Natural killer cell (primary cell): ENCODE data around the gene GALNT9. TPM values are rescaled to one million over a fixed set of nuclear protein-coding genes. Genes with fewer than 3 reads are reported as not detected.
"Not testable (repeated sequence)": the region's sequence is repeated elsewhere in the genome, so short reads cannot be mapped to it uniquely, and the experiment has no call there.

Experiments used
- ATAC-seq, 3 donors: fragments of 150-1000 bp in 2 of 3; fragments of 200-7000 bp in 1 of 3; cut with Tn5 transposase; 1 replicate in 1 of 3; 2 replicates in 2 of 3; pipeline ENCODE4 v1.10.0; 2021; ENCODE audit warnings: mild to moderate bottlenecking in 2 of 3, moderate library complexity in 2 of 3
- DNase-seq, 2 donors: peaks; one replicate each; pipeline versions ENCODE4 v3.0.0 to v3.0.0-alpha.2; 2013 to 2021; ENCODE audit warnings: mixed read lengths in 1 of 2
- H3K27ac ChIP-seq: one replicate; pipeline ENCODE4 v1.5.1; 2013; ENCODE audit warnings: mild to moderate bottlenecking, low read length
- H3K27me3 ChIP-seq: one replicate; pipeline ENCODE4 v1.6.1; 2013; ENCODE audit warnings: low read length; ENCODE audit not compliant: control insufficient read depth, insufficient read depth
- H3K36me3 ChIP-seq: one replicate; pipeline ENCODE4 v1.6.1; 2013; ENCODE audit warnings: low read length; ENCODE audit not compliant: control insufficient read depth, insufficient read depth
- H3K4me1 ChIP-seq: one replicate; pipeline ENCODE4 v1.6.1; 2013; ENCODE audit warnings: low read length; ENCODE audit not compliant: control insufficient read depth, insufficient read depth
- H3K4me3 ChIP-seq: one replicate; pipeline ENCODE4 v1.5.1; 2013; ENCODE audit warnings: low read length
- H3K9me3 ChIP-seq: one replicate; pipeline ENCODE4 v1.6.1; 2013; ENCODE audit warnings: low read length; ENCODE audit not compliant: control insufficient read depth, insufficient read depth
- H3K27ac Mint-ChIP-seq, 2 donors: one replicate each; pipeline ENCODE4 v1.8.0; 2022; ENCODE audit warnings: mild to moderate bottlenecking in 2 of 2, mixed read lengths in 2 of 2, moderate library complexity in 1 of 2
- H3K27me3 Mint-ChIP-seq, 2 donors: one replicate each; pipeline ENCODE4 v1.8.0; 2022; ENCODE audit warnings: low read depth in 2 of 2, mixed read lengths in 2 of 2
- H3K36me3 Mint-ChIP-seq: one replicate; pipeline ENCODE4 v1.8.0; 2022; ENCODE audit warnings: mixed read lengths
- H3K4me1 Mint-ChIP-seq, 2 donors: one replicate each; pipeline ENCODE4 v1.8.0; 2022; ENCODE audit warnings: mixed read lengths in 2 of 2
- H3K4me3 Mint-ChIP-seq: one replicate; pipeline ENCODE4 v1.8.0; 2022; ENCODE audit warnings: mild to moderate bottlenecking, moderate library complexity, mixed read lengths
- H3K9me3 Mint-ChIP-seq, 2 donors: one replicate each; pipeline ENCODE4 v1.8.0; 2022; ENCODE audit warnings: mixed read lengths in 2 of 2
- WGBS: methylation state at CpG from one replicate; pipeline ENCODE4 v1.1.7; 2013; ENCODE audit warnings: missing lambda C conversion rate; ENCODE audit not compliant: insufficient coverage; 5-methylcytosine and 5-hydroxymethylcytosine counted together
- intact Hi-C: fragments of 100-400 bp; cut with micrococcal nuclease; formaldehyde crosslinking; loops from one replicate; pipeline ENCODE4 v1.14.2; 2022
- total RNA-seq, 4 donors: library from RNA; stranded (reverse); fragments of 120-200 nt in 1 of 4; gene quantifications; one replicate each; pipeline versions ENCODE4 v1.2.3 to v1.2.4, GENCODE V29; 2013 to 2022
- TF ChIP-seq, protein P1 (sequence below): fragments of 200-600 bp; IDR thresholded peaks from one replicate; pipeline ENCODE4 v1.8.0; 2022; ENCODE audit warnings: antibody characterized with exemption

Gene GALNT9
- total RNA-seq, 3 donors from 2014 or later (not counting 1 experiment from before 2014, with no cell fraction given): not detected

DNA sequence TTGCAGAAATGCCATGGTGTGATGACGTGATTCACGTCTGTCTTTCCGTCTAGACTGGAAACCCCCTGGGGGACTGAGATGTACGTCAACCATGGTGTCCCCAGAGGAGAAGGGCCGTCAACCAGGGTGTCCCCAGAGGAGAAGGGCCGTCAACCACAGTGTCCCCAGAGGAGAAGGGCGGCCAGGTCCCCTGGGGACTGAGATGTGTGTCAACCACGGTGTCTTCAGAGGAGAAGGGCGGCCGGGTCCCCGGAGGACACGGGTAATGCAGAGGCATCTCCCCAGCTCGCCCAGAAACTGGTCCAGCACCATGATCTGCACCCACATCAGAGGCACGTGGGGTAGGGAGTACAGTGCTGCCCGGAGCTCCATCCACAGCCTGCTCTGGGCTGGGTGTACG lies 30.6 kb upstream of the GALNT9 start:
- no peak overlapping the region for H3K27ac ChIP-seq
- H3K9me3 Mint-ChIP-seq: no peaks in the 10 kb centered on the region
- H3K4me3 Mint-ChIP-seq: no peak overlapping the region
- intact Hi-C loops: no loop called here
- no peaks in the 10 kb centered on the region for H3K4me1 Mint-ChIP-seq
- TF ChIP-seq, protein P1, sequence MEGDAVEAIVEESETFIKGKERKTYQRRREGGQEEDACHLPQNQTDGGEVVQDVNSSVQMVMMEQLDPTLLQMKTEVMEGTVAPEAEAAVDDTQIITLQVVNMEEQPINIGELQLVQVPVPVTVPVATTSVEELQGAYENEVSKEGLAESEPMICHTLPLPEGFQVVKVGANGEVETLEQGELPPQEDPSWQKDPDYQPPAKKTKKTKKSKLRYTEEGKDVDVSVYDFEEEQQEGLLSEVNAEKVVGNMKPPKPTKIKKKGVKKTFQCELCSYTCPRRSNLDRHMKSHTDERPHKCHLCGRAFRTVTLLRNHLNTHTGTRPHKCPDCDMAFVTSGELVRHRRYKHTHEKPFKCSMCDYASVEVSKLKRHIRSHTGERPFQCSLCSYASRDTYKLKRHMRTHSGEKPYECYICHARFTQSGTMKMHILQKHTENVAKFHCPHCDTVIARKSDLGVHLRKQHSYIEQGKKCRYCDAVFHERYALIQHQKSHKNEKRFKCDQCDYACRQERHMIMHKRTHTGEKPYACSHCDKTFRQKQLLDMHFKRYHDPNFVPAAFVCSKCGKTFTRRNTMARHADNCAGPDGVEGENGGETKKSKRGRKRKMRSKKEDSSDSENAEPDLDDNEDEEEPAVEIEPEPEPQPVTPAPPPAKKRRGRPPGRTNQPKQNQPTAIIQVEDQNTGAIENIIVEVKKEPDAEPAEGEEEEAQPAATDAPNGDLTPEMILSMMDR: no peak
- no peak overlapping the region for H3K27ac Mint-ChIP-seq
- no peaks in the 10 kb centered on the region for H3K9me3 ChIP-seq
- no peaks in the 10 kb centered on the region for H3K4me1 ChIP-seq
- no peaks in the 10 kb centered on the region for H3K27me3 ChIP-seq
- H3K4me3 ChIP-seq: no peak overlapping the region
- H3K27me3 Mint-ChIP-seq: no peaks in the 10 kb centered on the region
- no peaks in the 10 kb centered on the region for H3K36me3 Mint-ChIP-seq
- no peak for ATAC-seq
- no peaks in the 10 kb centered on the region for H3K36me3 ChIP-seq
- no peak for DNase-seq
- 88% methylated on average over 16 of the region's 16 CpGs for WGBS

DNA sequence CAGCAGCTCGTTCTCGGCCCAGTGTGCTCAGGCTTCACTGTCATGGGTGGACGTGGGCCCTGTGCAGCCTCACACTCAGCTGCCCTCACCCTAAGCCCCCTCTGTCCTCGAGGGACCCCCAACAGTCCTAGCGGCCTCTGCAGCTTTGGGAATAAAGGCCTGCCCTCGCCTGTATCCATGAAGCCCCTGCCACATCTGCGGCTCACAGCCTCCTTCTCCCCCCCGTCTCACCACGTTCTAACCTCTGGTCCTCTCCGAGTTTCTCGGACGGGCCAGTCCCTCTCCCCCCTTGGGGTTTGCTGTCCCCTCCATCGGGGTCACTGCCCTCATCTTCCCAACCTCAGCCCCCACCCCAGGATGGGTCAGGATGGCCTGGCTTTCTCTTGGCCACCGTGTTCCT lies 30.2 kb upstream of the GALNT9 start:
- Mint-ChIP-seq H3K27me3 (no peaks in the 10 kb centered on the region), H3K27ac (no peak overlapping the region), H3K4me3 (no peak overlapping the region), H3K4me1 (no peaks in the 10 kb centered on the region), H3K36me3 (no peaks in the 10 kb centered on the region), H3K9me3 (no peaks in the 10 kb centered on the region)
- DNase-seq: no peak
- intact Hi-C loops: no loop called here
- H3K27ac ChIP-seq: no peak overlapping the region
- H3K4me1 ChIP-seq: no peaks in the 10 kb centered on the region
- no peak for ATAC-seq
- TF ChIP-seq, protein P1: no peak
- H3K9me3 ChIP-seq: no peaks in the 10 kb centered on the region
- H3K36me3 ChIP-seq: no peaks in the 10 kb centered on the region
- no peaks in the 10 kb centered on the region for H3K27me3 ChIP-seq
- no peak overlapping the region for H3K4me3 ChIP-seq
- WGBS: 95% methylated on average over 14 of the region's 14 CpGs

DNA sequence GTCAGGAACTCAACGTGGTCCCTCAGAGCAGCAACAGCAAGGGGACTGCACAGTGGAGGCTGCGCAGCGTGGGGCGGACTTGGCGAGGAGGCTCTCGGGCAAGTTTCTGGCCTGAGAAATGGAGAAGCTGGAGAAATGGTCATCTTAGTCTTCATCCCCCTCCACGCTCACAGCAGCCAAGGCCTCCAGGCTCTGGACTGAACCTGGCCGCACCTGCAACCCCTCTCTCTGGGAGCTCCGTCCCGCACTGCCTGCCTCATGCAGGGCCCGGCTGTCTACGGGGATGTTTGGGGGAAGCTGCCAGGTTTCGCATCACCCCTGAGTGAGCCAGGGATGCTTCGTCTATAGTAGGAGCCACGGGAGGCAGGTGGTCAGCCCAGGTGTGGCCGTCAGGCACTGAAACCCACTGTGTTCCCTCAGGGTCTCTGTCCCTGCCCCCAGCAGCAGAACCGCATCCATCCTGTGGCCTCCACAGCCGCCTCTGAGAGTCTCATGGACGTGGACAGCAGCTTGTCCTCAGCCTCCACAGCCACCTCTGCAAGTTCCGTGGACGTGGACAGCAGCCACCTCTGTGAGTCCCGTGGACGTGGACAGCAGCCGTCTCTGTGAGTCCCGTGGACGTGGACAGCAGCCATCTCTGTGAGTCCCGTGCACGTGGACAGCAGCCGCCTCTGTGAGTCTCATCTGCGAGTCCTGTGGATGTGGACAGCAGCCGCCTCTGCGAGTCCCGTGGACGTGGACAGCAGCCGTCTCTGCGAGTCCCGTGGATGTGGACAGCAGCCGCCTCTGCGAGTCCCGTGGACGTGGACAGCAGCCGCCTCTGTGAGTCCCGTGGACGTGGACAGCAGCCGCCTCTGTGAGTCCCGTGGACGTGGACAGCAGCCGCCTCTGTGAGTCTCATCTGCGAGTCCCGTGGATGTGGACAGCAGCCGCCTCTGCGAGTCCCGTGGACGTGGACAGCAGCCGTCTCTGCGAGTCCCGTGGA lies 29.1 kb upstream of the GALNT9 start:
- H3K27me3 Mint-ChIP-seq, H3K9me3 Mint-ChIP-seq, DNase-seq, H3K9me3 ChIP-seq, H3K27me3 ChIP-seq, H3K4me1 Mint-ChIP-seq, H3K4me1 ChIP-seq, ATAC-seq, intact Hi-C loops, H3K36me3 ChIP-seq, H3K27ac ChIP-seq, H3K4me3 Mint-ChIP-seq, H3K4me3 ChIP-seq, H3K36me3 Mint-ChIP-seq, H3K27ac Mint-ChIP-seq: not testable (repeated sequence)
- 97% methylated on average over 57 of the region's 57 CpGs for WGBS

DNA sequence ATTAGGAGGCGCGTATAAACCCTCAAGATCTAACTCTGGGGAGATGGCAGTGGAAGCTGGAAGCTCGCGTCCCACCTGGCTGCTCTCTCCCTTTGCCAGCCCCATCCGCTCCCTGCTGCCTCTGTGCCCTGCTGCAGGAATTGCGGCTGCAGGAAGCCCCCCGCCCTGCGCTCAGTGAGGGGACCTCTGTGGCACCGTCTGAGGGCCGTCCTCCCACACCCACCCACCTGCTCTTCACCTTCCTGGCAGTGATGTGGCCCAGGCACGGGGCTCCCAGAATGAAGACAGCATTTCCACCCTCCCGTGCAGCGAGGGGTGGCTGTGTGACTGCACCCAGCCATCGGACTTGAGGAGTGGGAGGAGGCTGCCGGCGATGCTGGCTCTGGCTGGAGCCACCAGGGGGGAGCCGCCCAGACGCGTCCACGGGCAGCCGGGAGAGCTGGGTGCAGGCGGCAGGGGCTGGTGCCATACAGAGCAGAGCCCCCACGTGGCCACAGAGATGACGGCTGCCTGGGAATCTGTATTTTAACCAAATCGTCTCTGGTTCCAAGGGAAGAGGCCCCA lies 28.3 kb upstream of the GALNT9 start:
- 91% methylated on average over 25 of the region's 25 CpGs for WGBS
- H3K4me3 Mint-ChIP-seq: no peak overlapping the region

More for the DNA sequence above, 28.3 kb upstream of the GALNT9 start:
- H3K36me3 ChIP-seq: no peaks in the 10 kb centered on the region
- Mint-ChIP-seq H3K27ac (no peak overlapping the region), H3K4me1 (no peaks in the 10 kb centered on the region), H3K27me3 (peaks cover 0 to 2% of the 10 kb centered on the region in 2 donors), H3K36me3 (no peaks in the 10 kb centered on the region), H3K9me3 (no peaks in the 10 kb centered on the region)
- H3K4me1 ChIP-seq: no peaks in the 10 kb centered on the region
- H3K27me3 ChIP-seq: no peaks in the 10 kb centered on the region
- no peak for ATAC-seq
- no peaks in the 10 kb centered on the region for H3K9me3 ChIP-seq
- intact Hi-C loops: no loop called here
- no peak overlapping the region for H3K4me3 ChIP-seq
- no peak overlapping the region for H3K27ac ChIP-seq
- TF ChIP-seq, protein P1: no peak
- no peak for DNase-seq
